DOHH2 (cell line): ENCODE data around the gene GPR160.

Experiments used
- H3F3A ChIP-seq: fragments of 200-600 bp; sonication (generic), shearing (Covaris generic); 2 replicates; pipeline ENCODE4 v1.6.0; 2016; ENCODE audit warnings: antibody characterized with exemption, mild to moderate bottlenecking; ENCODE audit not compliant: control insufficient read depth, insufficient read depth
- H3K27ac ChIP-seq: fragments of 200-600 bp; sonication (generic); 2 replicates; pipeline ENCODE4 v1.5.1; 2014; ENCODE audit warnings: low read depth, mild to moderate bottlenecking, low read length, moderate library complexity
- H3K27me3 ChIP-seq: fragments of 200-600 bp; sonication (generic); 2 replicates; pipeline ENCODE4 v1.6.1; 2014; ENCODE audit warnings: mild to moderate bottlenecking, low read length, mixed read lengths; ENCODE audit not compliant: control insufficient read depth
- H3K36me3 ChIP-seq: fragments of 200-600 bp; sonication (generic); 2 replicates; pipeline ENCODE4 v1.6.1; 2014; ENCODE audit warnings: mild to moderate bottlenecking, low read length, moderate library complexity, mixed read lengths; ENCODE audit not compliant: control insufficient read depth
- H3K4me1 ChIP-seq: fragments of 200-600 bp; sonication (generic); 2 replicates; pipeline ENCODE4 v1.6.1; 2014; ENCODE audit warnings: mild to moderate bottlenecking, low read length, mixed read lengths; ENCODE audit not compliant: control insufficient read depth
- H3K4me2 ChIP-seq: fragments of 200-600 bp; sonication (generic); 2 replicates; pipeline ENCODE4 v1.6.0; 2014; ENCODE audit warnings: mild to moderate bottlenecking, low read length, moderate library complexity
- H3K4me3 ChIP-seq: fragments of 200-600 bp; sonication (generic); 2 replicates; pipeline ENCODE4 v1.5.1; 2014; ENCODE audit warnings: mild to moderate bottlenecking, low read length, mixed read lengths
- H3K79me2 ChIP-seq: fragments of 200-600 bp; sonication (generic); 2 replicates; pipeline ENCODE4 v1.6.1; 2014; ENCODE audit warnings: mild to moderate bottlenecking, low read length, mixed read lengths; ENCODE audit not compliant: control insufficient read depth
- H3K9me2 ChIP-seq: fragments of 200-600 bp; sonication (generic); replicated peaks from 2 replicates; pipeline ENCODE4 v1.6.1; 2014; ENCODE audit warnings: mild to moderate bottlenecking, low read length, mixed read lengths; ENCODE audit not compliant: control insufficient read depth
- H3K9me3 ChIP-seq: fragments of 200-600 bp; sonication (generic); 2 replicates; pipeline ENCODE4 v1.6.1; 2014; ENCODE audit warnings: antibody characterized with exemption, low read length, mixed read lengths; ENCODE audit not compliant: control insufficient read depth, insufficient read depth
- H4K20me1 ChIP-seq: fragments of 200-600 bp; sonication (generic); 2 replicates; pipeline ENCODE4 v1.6.0; 2014; ENCODE audit warnings: low read depth, mild to moderate bottlenecking, antibody characterized with exemption, low read length, moderate library complexity; ENCODE audit not compliant: control insufficient read depth, insufficient read depth
- CTCF ChIP-seq: fragments of 200-600 bp; sonication (generic); IDR thresholded peaks from one replicate; pipeline ENCODE4 v1.5.1; 2014; ENCODE audit warnings: antibody characterized with exemption, mild to moderate bottlenecking, low read depth, low read length; ENCODE audit not compliant: poor library complexity, severe bottlenecking
- EZH2phosphoT487 ChIP-seq: fragments of 200-600 bp; sonication (generic); IDR thresholded peaks from 2 replicates; pipeline ENCODE4 v1.6.1; 2017; ENCODE audit warnings: borderline replicate concordance, mild to moderate bottlenecking, antibody characterized with exemption, low read length, moderate library complexity, mixed read lengths

The GPR160 gene

GRCh38 chr3:170089862-170090600, 52.2 kb downstream of the GPR160 start:
- Histone ChIP-seq H3K27me3 (no peaks in the 10 kb centered on the region), H3F3A (no peaks in the 10 kb centered on the region)

GRCh38 chr3:170090601-170090981, 52.8 kb downstream of the GPR160 start:
- Histone ChIP-seq H3K4me1 (0 out of 2 replicates have a peak, but pooled peaks cover under 1% of the 10 kb centered on the region), H3K36me3 (peaks cover 67% of the 10 kb centered on the region), H3K9me2 (no peaks in the 10 kb centered on the region), H3K4me2 (no peak overlapping the region), H3K27me3 (no peaks in the 10 kb centered on the region), H3F3A (no peaks in the 10 kb centered on the region), H3K9me3 (no peaks in the 10 kb centered on the region), H4K20me1 (no peaks in the 10 kb centered on the region), H3K4me3 (no peak overlapping the region), H3K27ac (no peak overlapping the region), H3K79me2 (no peaks in the 10 kb centered on the region)
- TF ChIP-seq EZH2phosphoT487 (no peak), CTCF (no peak)

More at GRCh38 chr3:170089862-170090600, 52.2 kb downstream of the GPR160 start:
- no peak overlapping the region for H3K4me3 ChIP-seq
- peaks cover 67% of the 10 kb centered on the region for H3K36me3 ChIP-seq
- H3K27ac ChIP-seq, result no peak overlapping the region
- H3K9me3 ChIP-seq, result no peaks in the 10 kb centered on the region
- TF ChIP-seq EZH2phosphoT487, result no peak
- no peak for TF ChIP-seq CTCF
- H3K4me1 ChIP-seq, result 0 out of 2 replicates have a peak, but pooled peaks cover 4% of the 10 kb centered on the region
- no peak overlapping the region for H3K4me2 ChIP-seq
- H4K20me1 ChIP-seq, result no peaks in the 10 kb centered on the region
- no peaks in the 10 kb centered on the region for H3K9me2 ChIP-seq
- no peaks in the 10 kb centered on the region for H3K79me2 ChIP-seq

- TF ChIP-seq EZH2phosphoT487 (no peak), CTCF (no peak)
- no peaks in the 10 kb centered on the region for H3K79me2 ChIP-seq
- no peaks in the 10 kb centered on the region; the same call in 1 of the 2 replicates for H3F3A ChIP-seq
- H3K36me3 ChIP-seq, result peaks cover 74% of the 10 kb centered on the region
- no peaks in the 10 kb centered on the region for H3K9me2 ChIP-seq
- no peak overlapping the region for H3K27ac ChIP-seq
- H3K4me1 ChIP-seq, result no peaks in the 10 kb centered on the region
- no peaks in the 10 kb centered on the region for H3K27me3 ChIP-seq
- H3K9me3 ChIP-seq, result no peaks in the 10 kb centered on the region
- no peaks in the 10 kb centered on the region for H4K20me1 ChIP-seq
- H3K4me3 ChIP-seq, result no peak overlapping the region
- H3K4me2 ChIP-seq, result no peak overlapping the region
These were observed 55.1 kb downstream of the GPR160 start for GRCh38 chr3:170092907-170093306.
